Breast epithelium (tissue), 3 donors: ENCODE measurements around the gene DACH2.

Experiments used
- CTCF ChIP-seq, 3 donors: fragments of 450-650 bp; IDR thresholded peaks; one replicate each; pipeline ENCODE4 v1.5.1; 2016 to 2017; ENCODE audit warnings: antibody characterized with exemption in 3 of 3, mild to moderate bottlenecking in 3 of 3, moderate library complexity in 3 of 3
- POLR2A ChIP-seq: fragments of 450-650 bp; IDR thresholded peaks from one replicate; pipeline ENCODE4 v1.6.1; 2016; ENCODE audit warnings: antibody characterized with exemption, mild to moderate bottlenecking, moderate library complexity
- POLR2AphosphoS5 ChIP-seq, 3 donors: sonication (generic); formaldehyde crosslinking; IDR thresholded peaks; one replicate each; pipeline ENCODE4 v1.6.1; 2017; ENCODE audit warnings: antibody characterized with exemption in 3 of 3

- no peak for TF ChIP-seq POLR2A
- no peak for TF ChIP-seq CTCF (IDR thresholded peaks at IDR 0.05)
- TF ChIP-seq POLR2AphosphoS5 (IDR thresholded peaks at IDR 0.05), result no peak
These were observed 2.1 kb upstream of the DACH2 start for GRCh38 chrX:86146102-86146501.
